Gastroesophageal sphincter (tissue), 4 donors: ENCODE results near the gene LRRC28. TPM values are rescaled to one million over a fixed set of nuclear protein-coding genes. Genes with fewer than 3 reads are reported as not detected.
A peak's percentile ranks its signal among the peaks of the same experiment; 100 is the strongest.

Source experiments
- ATAC-seq: fragments of 150-250 bp; one replicate; pipeline ENCODE4 v1.9.1; 2016; ENCODE audit warnings: mild to moderate bottlenecking, moderate library complexity
- H3K27ac ChIP-seq, 4 donors: fragments of 200-600 bp; sonication (generic) in 3 of 4; 1 replicate in 3 of 4; 2 replicates in 1 of 4; pipeline ENCODE4 v1.5.1; 2016 to 2019
- H3K27me3 ChIP-seq: fragments of 200-600 bp; sonication (generic); one replicate; pipeline ENCODE4 v1.5.1; 2019
- H3K36me3 ChIP-seq, 2 donors: fragments of 200-600 bp; sonication (generic); one replicate each; pipeline ENCODE4 v1.5.1; 2019; ENCODE audit warnings: control low read depth in 1 of 2
- H3K4me1 ChIP-seq, 3 donors: fragments of 200-600 bp; sonication (generic); 1 replicate in 2 of 3; 2 replicates in 1 of 3; pipeline ENCODE4 v1.5.1; 2016 to 2019; ENCODE audit warnings: control low read depth in 2 of 3
- H3K4me3 ChIP-seq, 2 donors: fragments of 200-600 bp; sonication (generic); one replicate each; pipeline ENCODE4 v1.5.1; 2019; ENCODE audit warnings: mild to moderate bottlenecking in 1 of 2, moderate library complexity in 1 of 2
- H3K9me3 ChIP-seq, 3 donors: fragments of 200-600 bp; sonication (generic); one replicate each; pipeline ENCODE4 v1.5.1; 2017 to 2019; ENCODE audit warnings: control low read depth in 2 of 3
- EP300 ChIP-seq: sonication (generic); formaldehyde crosslinking; IDR thresholded peaks from one replicate; pipeline ENCODE4 v1.6.1; 2017; ENCODE audit warnings: antibody characterized with exemption, mild to moderate bottlenecking
- POLR2A ChIP-seq, 2 donors: fragments of 450-650 bp; IDR thresholded peaks; one replicate each; pipeline ENCODE4 v1.6.1; 2017; ENCODE audit warnings: antibody characterized with exemption in 2 of 2, mild to moderate bottlenecking in 2 of 2, moderate library complexity in 1 of 2
- POLR2AphosphoS5 ChIP-seq: sonication (generic); formaldehyde crosslinking; IDR thresholded peaks from one replicate; pipeline ENCODE4 v1.6.1; 2017; ENCODE audit warnings: antibody characterized with exemption
- WGBS, 2 donors: methylation state at CpG; one replicate each; pipeline ENCODE4 v1.1.5; 2018; ENCODE audit warnings: low coverage in 1 of 2; 5-methylcytosine and 5-hydroxymethylcytosine counted together
- total RNA-seq, 4 donors: library from RNA; depleted of rRNA; stranded (reverse); fragments of >200 nt; gene quantifications; one replicate each; pipeline ENCODE4 v1.1.0, GENCODE V29; 2016
- TF ChIP-seq, protein P1 (sequence below), 4 experiments: fragments of 200-600 bp in 2 of 4; fragments of 450-650 bp in 2 of 4; sonication (generic) in 1 of 4; IDR thresholded peaks; one replicate each; pipeline ENCODE4 v1.5.1; 2017 to 2019; ENCODE audit warnings: antibody characterized with exemption in 4 of 4, mild to moderate bottlenecking in 2 of 4, moderate library complexity in 2 of 4

The LRRC28 gene
- total RNA-seq, 4 donors from 2014 or later: 26.1 to 47.2 (median 28.5) TPM

DNA sequence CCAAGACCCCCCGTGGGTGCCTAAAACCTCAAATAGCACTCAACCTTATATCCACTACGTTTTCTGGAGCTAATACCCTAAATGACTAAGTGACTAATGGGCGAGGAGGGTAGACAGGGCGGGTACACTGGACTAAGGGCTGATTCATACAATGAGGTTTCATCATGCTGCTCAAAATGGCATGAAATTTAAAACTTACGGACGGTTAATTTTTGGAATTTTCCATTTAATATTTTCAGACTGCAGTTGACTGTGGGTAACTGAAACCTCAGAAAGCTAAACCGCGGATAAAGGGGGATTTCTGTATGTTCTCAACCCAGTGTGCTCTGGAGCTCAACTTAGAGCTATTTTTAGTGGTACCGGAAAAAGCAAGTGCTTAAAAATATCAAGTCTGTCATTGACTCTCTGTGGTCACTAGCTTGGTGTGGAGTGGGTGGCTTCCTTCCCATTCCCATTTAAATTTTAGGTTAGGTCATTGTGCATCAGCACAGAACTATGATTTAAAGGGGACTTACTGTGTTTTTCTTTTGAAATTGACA lies 72.9 kb downstream of the LRRC28 start:
- no peak for TF ChIP-seq POLR2A (IDR thresholded peaks at IDR 0.05)
- no peak for TF ChIP-seq POLR2AphosphoS5
- TF ChIP-seq EP300: no peak
- TF ChIP-seq, protein P1, sequence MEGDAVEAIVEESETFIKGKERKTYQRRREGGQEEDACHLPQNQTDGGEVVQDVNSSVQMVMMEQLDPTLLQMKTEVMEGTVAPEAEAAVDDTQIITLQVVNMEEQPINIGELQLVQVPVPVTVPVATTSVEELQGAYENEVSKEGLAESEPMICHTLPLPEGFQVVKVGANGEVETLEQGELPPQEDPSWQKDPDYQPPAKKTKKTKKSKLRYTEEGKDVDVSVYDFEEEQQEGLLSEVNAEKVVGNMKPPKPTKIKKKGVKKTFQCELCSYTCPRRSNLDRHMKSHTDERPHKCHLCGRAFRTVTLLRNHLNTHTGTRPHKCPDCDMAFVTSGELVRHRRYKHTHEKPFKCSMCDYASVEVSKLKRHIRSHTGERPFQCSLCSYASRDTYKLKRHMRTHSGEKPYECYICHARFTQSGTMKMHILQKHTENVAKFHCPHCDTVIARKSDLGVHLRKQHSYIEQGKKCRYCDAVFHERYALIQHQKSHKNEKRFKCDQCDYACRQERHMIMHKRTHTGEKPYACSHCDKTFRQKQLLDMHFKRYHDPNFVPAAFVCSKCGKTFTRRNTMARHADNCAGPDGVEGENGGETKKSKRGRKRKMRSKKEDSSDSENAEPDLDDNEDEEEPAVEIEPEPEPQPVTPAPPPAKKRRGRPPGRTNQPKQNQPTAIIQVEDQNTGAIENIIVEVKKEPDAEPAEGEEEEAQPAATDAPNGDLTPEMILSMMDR (IDR thresholded peaks at IDR 0.05): no peak
- Histone ChIP-seq H3K4me3 (no peak overlapping the region), H3K9me3 (no peaks in the 10 kb centered on the region), H3K4me1 (no peaks in the 10 kb centered on the region), H3K27me3 (no peaks in the 10 kb centered on the region), H3K27ac (no peak overlapping the region), H3K36me3 (no peaks in the 10 kb centered on the region)
- 49 to 63% methylated on average over 9 of the region's 9 CpGs for WGBS, 2 donors
- ATAC-seq: peak; percentile 53

DNA sequence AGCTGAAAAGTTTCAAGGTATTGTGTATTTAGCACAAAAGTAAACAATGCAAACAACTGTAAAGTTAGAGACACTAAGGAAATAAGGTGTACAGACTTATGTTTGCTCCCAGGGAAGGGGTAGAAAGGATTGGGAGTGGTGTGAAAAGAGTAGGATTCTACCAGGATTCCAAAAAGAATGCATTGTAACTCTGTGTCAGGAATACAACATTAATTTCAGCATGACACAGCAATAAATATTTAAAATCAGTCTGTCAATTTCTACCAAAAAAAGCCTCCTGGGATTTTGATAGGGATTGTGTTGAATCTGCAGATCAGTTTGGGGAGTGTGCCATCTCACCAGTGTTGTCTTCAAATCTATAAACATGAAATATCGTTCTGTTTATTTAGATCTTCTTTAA lies 73.4 kb downstream of the LRRC28 start:
- Histone ChIP-seq H3K4me1 (no peaks in the 10 kb centered on the region), H3K4me3 (no peak overlapping the region), H3K27me3 (no peaks in the 10 kb centered on the region), H3K36me3 (no peaks in the 10 kb centered on the region), H3K9me3 (no peaks in the 10 kb centered on the region), H3K27ac (no peak overlapping the region)
- ATAC-seq: no peak
- TF ChIP-seq EP300 (no peak), POLR2A (IDR thresholded peaks at IDR 0.05) (no peak), POLR2AphosphoS5 (no peak)
- TF ChIP-seq, protein P1 (IDR thresholded peaks at IDR 0.05): no peak
- WGBS, 2 donors: 94 to 100% methylated on average over 1 of the region's 1 CpG

DNA sequence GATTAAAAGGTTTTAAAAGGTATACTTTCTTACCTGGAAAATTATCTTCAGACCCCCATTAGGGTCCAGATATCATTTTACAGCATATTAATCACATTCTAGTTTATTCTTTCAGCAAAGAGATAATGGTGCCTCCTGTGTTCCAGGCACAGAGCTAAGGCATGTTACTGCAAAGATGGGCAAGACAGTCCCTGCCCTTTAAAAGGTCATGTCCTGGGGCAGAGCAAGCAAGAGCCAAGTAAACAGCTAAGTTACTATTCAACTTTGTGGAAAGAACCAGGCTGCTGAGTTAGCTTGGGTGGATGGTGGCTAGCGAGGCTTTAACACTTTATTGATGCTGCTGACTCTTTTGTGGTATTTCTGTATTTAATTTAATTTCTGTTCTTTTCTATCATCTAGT lies 75.0 kb downstream of the LRRC28 start:
- no peak for ATAC-seq
- TF ChIP-seq POLR2A (IDR thresholded peaks at IDR 0.05) (no peak), POLR2AphosphoS5 (no peak)
- H3K36me3 ChIP-seq: no peaks in the 10 kb centered on the region
- H3K4me3 ChIP-seq: no peak overlapping the region
- H3K27ac ChIP-seq: no peak overlapping the region
- H3K4me1 ChIP-seq: no peaks in the 10 kb centered on the region
- 89 to 100% methylated on average over 1 of the region's 1 CpG for WGBS, 2 donors
- no peaks in the 10 kb centered on the region for H3K27me3 ChIP-seq
- no peaks in the 10 kb centered on the region for H3K9me3 ChIP-seq

DNA sequence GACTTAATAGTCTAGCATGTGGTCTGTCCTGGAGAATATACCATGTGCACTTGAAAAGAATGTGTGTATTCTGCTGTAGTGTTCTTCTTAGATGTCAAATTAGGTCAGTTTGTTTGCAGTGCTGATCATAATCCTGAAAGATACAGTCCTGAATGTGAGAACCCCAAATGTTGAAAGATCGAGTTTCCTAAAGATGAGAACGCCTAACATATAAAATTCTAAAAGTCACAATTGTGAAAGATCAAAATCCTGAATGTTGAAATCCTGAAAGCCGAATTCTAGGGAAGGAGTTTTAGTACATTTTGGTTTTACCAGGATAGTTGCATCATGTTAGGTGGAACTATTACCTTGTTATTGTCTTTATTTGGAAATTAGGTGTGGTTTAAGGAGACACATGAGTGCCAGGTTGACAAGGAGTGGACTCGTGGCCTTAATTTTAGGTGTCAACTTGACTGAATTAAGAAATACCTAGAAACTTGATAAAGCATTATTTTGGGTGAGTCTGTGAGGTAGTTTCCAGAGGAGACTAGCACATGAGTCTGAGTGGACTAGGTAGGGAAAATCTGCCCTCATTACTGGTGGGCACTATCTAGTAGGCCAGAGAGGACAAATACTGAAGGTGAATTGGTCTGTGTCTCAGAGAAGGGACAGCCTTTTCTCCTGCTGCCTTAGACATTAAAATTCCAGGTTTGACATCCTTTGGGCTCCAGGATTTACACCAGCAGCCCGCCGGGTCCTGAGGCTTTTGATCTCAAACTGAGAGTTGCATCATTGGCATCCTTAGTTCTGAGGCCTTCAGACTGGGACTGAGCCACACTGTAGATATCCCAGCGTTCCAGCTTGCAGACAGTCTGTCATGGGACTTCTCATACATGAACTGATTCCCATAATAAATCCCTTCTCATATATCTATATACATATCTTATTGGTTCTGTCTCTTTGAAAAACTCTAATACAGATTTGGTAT lies 77.1 kb downstream of the LRRC28 start:
- Histone ChIP-seq H3K27ac (no peak overlapping the region), H3K4me3 (no peak overlapping the region), H3K9me3 (no peaks in the 10 kb centered on the region), H3K36me3 (no peaks in the 10 kb centered on the region), H3K27me3 (no peaks in the 10 kb centered on the region), H3K4me1 (no peaks in the 10 kb centered on the region)
- TF ChIP-seq EP300 (no peak), POLR2A (IDR thresholded peaks at IDR 0.05) (no peak), POLR2AphosphoS5 (no peak)
- TF ChIP-seq, protein P1 (IDR thresholded peaks at IDR 0.05): no peak
- ATAC-seq: no peak
- 96 to 98% methylated on average over 5 to 6 of the region's 7 CpGs for WGBS, 2 donors

DNA sequence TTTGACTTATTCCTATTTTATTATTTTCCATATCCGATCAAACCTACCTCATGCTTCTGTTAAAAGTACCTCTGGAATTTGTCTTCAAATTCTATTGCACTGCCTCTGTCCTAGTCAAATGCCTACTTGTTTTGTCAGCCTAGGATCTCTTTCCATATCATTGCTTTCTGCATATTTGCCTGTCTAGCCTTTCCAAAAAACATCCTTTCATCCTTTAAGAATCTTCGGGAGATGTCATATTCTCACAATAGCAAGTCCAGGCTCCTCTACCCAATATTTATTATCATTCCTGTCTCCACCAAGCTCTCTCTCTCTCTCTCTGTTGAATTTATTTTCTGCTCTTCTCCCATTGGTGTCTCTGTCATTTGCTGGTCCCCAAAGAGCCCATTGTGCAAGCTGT lies 80.1 kb downstream of the LRRC28 start:
- WGBS, 2 donors: 94 to 100% methylated on average over 2 of the region's 2 CpGs
- H3K4me1 ChIP-seq: no peaks in the 10 kb centered on the region
- no peak overlapping the region for H3K4me3 ChIP-seq
- no peaks in the 10 kb centered on the region for H3K27me3 ChIP-seq
- no peak overlapping the region for H3K27ac ChIP-seq
- H3K36me3 ChIP-seq: no peaks in the 10 kb centered on the region
- no peaks in the 10 kb centered on the region for H3K9me3 ChIP-seq
- TF ChIP-seq, protein P1 (IDR thresholded peaks at IDR 0.05): no peak
- TF ChIP-seq EP300: no peak
- TF ChIP-seq POLR2A (IDR thresholded peaks at IDR 0.05): no peak
- TF ChIP-seq POLR2AphosphoS5: no peak
- ATAC-seq: no peak
